Right lobe of liver (tissue), 4 donors: Measurements from ENCODE around the gene RAB40AL.
A peak's percentile ranks its signal among the peaks of the same experiment; 100 is the strongest.

Source experiments
- CTCF ChIP-seq, 4 donors: fragments of 200-600 bp in 3 of 4; fragments of 450-650 bp in 1 of 4; IDR thresholded peaks; one replicate each; pipeline versions ENCODE4 v1.5.1 to v1.8.0; 2016 to 2022; ENCODE audit warnings: antibody characterized with exemption in 4 of 4, mild to moderate bottlenecking in 2 of 4
- POLR2A ChIP-seq: fragments of 450-650 bp; IDR thresholded peaks from one replicate; pipeline ENCODE4 v1.6.1; 2017; ENCODE audit warnings: antibody characterized with exemption, mild to moderate bottlenecking
- donor health status: DM: no; HTN: no; CAD: no.
- donor health status: DM: no; HTN: no; CAD: no.
- donor health status: DM: no; HTN: yes; CAD: no.

DNA sequence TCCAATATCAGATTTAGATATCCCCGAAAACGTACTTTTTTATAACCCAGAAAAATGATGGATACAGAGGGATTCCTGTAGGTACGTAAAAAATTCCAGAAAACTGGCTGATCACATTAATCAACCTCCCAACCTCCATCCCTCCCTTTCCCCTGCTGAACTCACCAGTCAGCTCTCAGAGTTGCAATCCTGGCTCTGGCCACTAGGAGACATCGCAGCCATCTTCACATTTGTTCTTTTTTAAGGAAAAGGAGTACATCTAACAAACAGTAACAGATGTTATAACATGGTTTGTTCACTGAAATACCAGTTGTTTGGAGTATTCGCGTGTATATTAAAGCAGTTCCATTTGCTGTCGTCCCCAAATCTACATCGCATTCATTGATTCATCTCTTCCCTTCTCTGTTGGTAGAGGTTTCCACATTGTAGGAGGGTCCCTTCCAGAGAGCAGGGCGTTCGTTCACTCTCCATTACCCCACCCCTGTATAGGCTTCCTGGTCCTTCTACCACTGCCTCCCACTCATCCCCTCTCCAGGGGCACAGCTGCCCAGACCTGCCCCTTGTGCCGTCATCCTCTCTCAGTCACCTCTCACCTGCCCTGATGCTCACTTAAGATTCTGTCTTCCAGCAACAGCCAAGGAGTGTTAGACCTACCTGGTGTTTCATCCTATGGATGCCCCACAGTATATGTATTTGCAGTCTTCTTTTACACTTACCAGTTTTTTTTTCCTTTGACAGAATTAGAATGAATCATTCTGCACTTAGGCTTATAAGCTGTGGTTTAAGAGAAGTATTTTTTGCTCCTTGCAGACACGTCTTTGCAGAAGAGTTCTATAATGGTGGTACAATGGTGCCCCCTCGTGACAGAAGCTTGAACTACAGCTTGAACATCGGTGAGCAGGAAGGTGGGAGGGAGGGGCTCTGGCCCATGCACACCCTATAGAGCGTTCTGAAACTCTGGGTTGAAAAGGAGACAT is 36.8 kb upstream of the RAB40AL start:
- TF ChIP-seq POLR2A (no peak), CTCF (IDR thresholded peaks at IDR 0.05) (peak; percentile 47 to 70 (median 68))
